Activated CD8-positive, alpha-beta T cell treated with anti-CD3 and anti-CD28 coated beads for 36 hours (primary cell): ENCODE measurements around the gene PIR. TPM values are rescaled to one million over a fixed set of nuclear protein-coding genes. Genes with fewer than 3 reads are reported as not detected.

Experiments used
- ATAC-seq: fragments of 200-7000 bp; cut with Tn5 transposase; one replicate; pipeline ENCODE4 v1.10.0; 2021; ENCODE audit warnings: mild to moderate bottlenecking, moderate library complexity
- CTCF ChIA-PET: fragments of 350-600 bp; sonication (Branson Sonifier 250); formaldehyde crosslinking; loops from one replicate; lab custom pipeline; 2021; ENCODE audit warnings: antibody characterized with exemption; lab: Charles Lee
- POLR2A ChIA-PET: fragments of 350-600 bp; sonication (Branson Sonifier 250); formaldehyde crosslinking; loops from one replicate; lab custom pipeline; 2021; ENCODE audit warnings: antibody characterized with exemption; lab: Charles Lee
- DNase-seq: peaks from one replicate; pipeline ENCODE4 v3.0.0-alpha.2; 2020
- H3K27ac Mint-ChIP-seq: one replicate; pipeline ENCODE4 v1.8.0; 2021; ENCODE audit warnings: mild to moderate bottlenecking, mixed read lengths
- H3K27me3 Mint-ChIP-seq: one replicate; pipeline ENCODE4 v1.8.0; 2021; ENCODE audit warnings: mixed read lengths
- H3K36me3 Mint-ChIP-seq: one replicate; pipeline ENCODE4 v1.8.0; 2021; ENCODE audit warnings: low read depth, mixed read lengths
- H3K4me1 Mint-ChIP-seq: one replicate; pipeline ENCODE4 v1.8.0; 2021; ENCODE audit warnings: low read depth, mixed read lengths
- H3K4me3 Mint-ChIP-seq: one replicate; pipeline ENCODE4 v1.8.0; 2021; ENCODE audit warnings: mild to moderate bottlenecking, moderate library complexity, mixed read lengths
- H3K9me3 Mint-ChIP-seq: one replicate; pipeline ENCODE4 v1.8.0; 2021; ENCODE audit warnings: mixed read lengths
- CTCF ChIP-seq: fragments of 200-600 bp; IDR thresholded peaks from one replicate; pipeline ENCODE4 v1.8.0; 2022; ENCODE audit warnings: antibody characterized with exemption, mild to moderate bottlenecking
- intact Hi-C: fragments of 100-400 bp; cut with micrococcal nuclease; formaldehyde crosslinking; loops from one replicate; pipeline ENCODE4 v1.10.0; 2022
- total RNA-seq, 2 experiments: library from RNA; stranded (reverse); gene quantifications; one replicate each; pipeline ENCODE4 v1.2.3, GENCODE V29; 2021

PIR gene
- total RNA-seq, 2 experiments from 2014 or later: 0.74 to 1.2 TPM

- DNase-seq: peak; percentile 62
- Mint-ChIP-seq H3K9me3 (no peaks in the 10 kb centered on the region), H3K4me1 (peaks cover 2% of the 10 kb centered on the region), H3K4me3 (no peak overlapping the region), H3K36me3 (no peaks in the 10 kb centered on the region), H3K27me3 (no peaks in the 10 kb centered on the region), H3K27ac (no peak overlapping the region)
- ATAC-seq: peak; percentile 60
- ChIA-PET POLR2A (no interaction called here), CTCF (interaction anchor here (0.9 to 4.5 kb wide), 3 partner anchors 14 to 67 kb away, joined by 3 to 15 read pairs (median 4); no protein-coding TSS in a partner anchor)
- intact Hi-C loops: loop anchor here (10.0 kb wide), 1 partner anchor 147 kb away; no protein-coding TSS in a partner anchor
- TF ChIP-seq CTCF: peak; percentile 59
These were observed 4.7 kb upstream of the PIR start for GRCh38 chrX:15497865-15498264.

- ChIA-PET CTCF (no interaction called here), POLR2A (no interaction called here)
- intact Hi-C loops: loop anchor here (10.0 kb wide), 1 partner anchor 148 kb away; no protein-coding TSS in a partner anchor
- no peak for TF ChIP-seq CTCF
- H3K4me1 Mint-ChIP-seq: peaks cover 5% of the 10 kb centered on the region
- H3K4me3 Mint-ChIP-seq: no peak overlapping the region
- H3K27ac Mint-ChIP-seq: no peak overlapping the region
- ATAC-seq: no peak
- DNase-seq: no peak
- H3K36me3 Mint-ChIP-seq: no peaks in the 10 kb centered on the region
- H3K27me3 Mint-ChIP-seq: no peaks in the 10 kb centered on the region
- H3K9me3 Mint-ChIP-seq: no peaks in the 10 kb centered on the region
These were observed 3.7 kb upstream of the PIR start for GRCh38 chrX:15496824-15497223.

GRCh38 chrX:15495801-15496200 is 2.7 kb upstream of the PIR start:
- H3K4me3 Mint-ChIP-seq: no peak overlapping the region
- ChIA-PET POLR2A (interaction anchor here (0.6 kb wide), 1 partner anchor 45 kb away, joined by 4 read pairs; no protein-coding TSS in a partner anchor), CTCF (interaction anchor here (1.1 to 1.3 kb wide), 2 partner anchors 11 to 193 kb away, joined by 3 read pairs; no protein-coding TSS in a partner anchor)
- no peak for ATAC-seq
- DNase-seq: no peak
- H3K9me3 Mint-ChIP-seq: no peaks in the 10 kb centered on the region
- H3K27me3 Mint-ChIP-seq: no peaks in the 10 kb centered on the region
- TF ChIP-seq CTCF: no peak
- H3K36me3 Mint-ChIP-seq: no peaks in the 10 kb centered on the region
- H3K4me1 Mint-ChIP-seq: peaks cover 5% of the 10 kb centered on the region
- no peak overlapping the region for H3K27ac Mint-ChIP-seq
- intact Hi-C loops: loop anchor here (10.0 kb wide), 1 partner anchor 149 kb away; no protein-coding TSS in a partner anchor

- intact Hi-C loops: loop anchor here (10.0 kb wide), 1 partner anchor 152 kb away; no protein-coding TSS in a partner anchor
- POLR2A ChIA-PET: no interaction called here
- no peaks in the 10 kb centered on the region for H3K36me3 Mint-ChIP-seq
- CTCF ChIA-PET: interaction anchor here (1.1 to 1.9 kb wide), 2 partner anchors 21 to 143 kb away, joined by 3 to 6 read pairs; no protein-coding TSS in a partner anchor
- peak overlapping the region; percentile 73 for H3K4me3 Mint-ChIP-seq
- ATAC-seq (no peak), DNase-seq (no peak)
- TF ChIP-seq CTCF: no peak
- H3K9me3 Mint-ChIP-seq: no peaks in the 10 kb centered on the region
- peaks cover 2% of the 10 kb centered on the region for H3K27me3 Mint-ChIP-seq
- peaks cover 5% of the 10 kb centered on the region for H3K4me1 Mint-ChIP-seq
- no peak overlapping the region for H3K27ac Mint-ChIP-seq
These were observed 664 bp downstream of the PIR start for GRCh38 chrX:15492469-15492868.

- ATAC-seq: no peak
- H3K27ac Mint-ChIP-seq: no peak overlapping the region
- ChIA-PET CTCF (no interaction called here), POLR2A (no interaction called here)
- no peaks in the 10 kb centered on the region for H3K36me3 Mint-ChIP-seq
- no peaks in the 10 kb centered on the region for H3K4me1 Mint-ChIP-seq
- intact Hi-C loops: no loop called here
- no peaks in the 10 kb centered on the region for H3K9me3 Mint-ChIP-seq
- TF ChIP-seq CTCF: no peak
- H3K27me3 Mint-ChIP-seq: peaks cover 6% of the 10 kb centered on the region
- no peak overlapping the region for H3K4me3 Mint-ChIP-seq
- DNase-seq: no peak
These were observed 9.2 kb downstream of the PIR start for GRCh38 chrX:15483891-15484290.
